CD14-positive monocyte (primary cell): ENCODE results near the gene CA14. TPM values are rescaled to one million over a fixed set of nuclear protein-coding genes. Genes with fewer than 3 reads are reported as not detected.
A peak's percentile ranks its signal among the peaks of the same experiment; 100 is the strongest.

ENCODE experiments used
- DNase-seq, 3 donors: peaks; one replicate each; pipeline ENCODE4 v3.0.0-alpha.2; 2011 to 2022
- H2AFZ ChIP-seq: 2 replicates; pipeline ENCODE4 v1.6.0; 2012; ENCODE audit warnings: mild to moderate bottlenecking, low read depth, low read length, inconsistent platforms; ENCODE audit not compliant: insufficient read depth, poor library complexity, severe bottlenecking
- H3K27ac ChIP-seq, 2 donors: 1 replicate in 1 of 2; 2 replicates in 1 of 2; pipeline ENCODE4 v1.5.1; 2012 to 2013; ENCODE audit warnings: low read length in 2 of 2, control low read depth in 1 of 2, inconsistent platforms in 1 of 2, low read depth in 1 of 2, mild to moderate bottlenecking in 1 of 2
- H3K27me3 ChIP-seq, 2 donors: one replicate each; pipeline versions ENCODE4 v1.6.0 to v1.6.1; 2011 to 2013; ENCODE audit warnings: low read length in 2 of 2; ENCODE audit not compliant: control insufficient read depth in 2 of 2, insufficient read depth in 2 of 2
- H3K36me3 ChIP-seq, 2 donors: replicated peaks in 1 of 2; 1 replicate in 1 of 2; 2 replicates in 1 of 2; pipeline versions ENCODE4 v1.5.1 to v1.6.1; 2012 to 2013; ENCODE audit warnings: low read length in 2 of 2, control low read depth in 1 of 2, inconsistent platforms in 1 of 2, mild to moderate bottlenecking in 1 of 2; ENCODE audit not compliant: insufficient read depth in 2 of 2, control insufficient read depth in 1 of 2
- H3K4me1 ChIP-seq, 2 donors: 1 replicate in 1 of 2; 2 replicates in 1 of 2; pipeline versions ENCODE4 v1.5.1 to v1.6.1; 2012 to 2013; ENCODE audit warnings: low read length in 2 of 2, control low read depth in 1 of 2, inconsistent platforms in 1 of 2, mild to moderate bottlenecking in 1 of 2, moderate library complexity in 1 of 2; ENCODE audit not compliant: insufficient read depth in 2 of 2, control insufficient read depth in 1 of 2
- H3K4me2 ChIP-seq: replicated peaks from 2 replicates; pipeline ENCODE3; 2012; ENCODE audit warnings: low read length, moderate library complexity, mild to moderate bottlenecking; ENCODE audit not compliant: poor library complexity, severe bottlenecking; ENCODE audit errors: extremely low read depth
- H3K4me3 ChIP-seq, 3 experiments: fragments of 200-600 bp in 1 of 3; sonication (generic) in 1 of 3; replicated peaks in 1 of 3; 1 replicate in 2 of 3; 2 replicates in 1 of 3; pipeline ENCODE4 v1.5.1; 2011 to 2013; ENCODE audit warnings: low read length in 3 of 3, mild to moderate bottlenecking in 3 of 3, control low read depth in 2 of 3, low read depth in 2 of 3, inconsistent platforms in 1 of 3, moderate library complexity in 1 of 3
- H3K79me2 ChIP-seq: 2 replicates; pipeline ENCODE4 v1.6.0; 2012; ENCODE audit warnings: mild to moderate bottlenecking, control low read depth, inconsistent platforms, low read length, moderate library complexity; ENCODE audit not compliant: insufficient read depth
- H3K9ac ChIP-seq: 2 replicates; pipeline ENCODE4 v1.6.0; 2017; ENCODE audit warnings: low read length, mild to moderate bottlenecking; ENCODE audit not compliant: insufficient read depth, poor library complexity, severe bottlenecking
- H3K9me3 ChIP-seq, 2 donors: replicated peaks in 1 of 2; 1 replicate in 1 of 2; 2 replicates in 1 of 2; pipeline versions ENCODE4 v1.5.1 to v1.6.1; 2012 to 2013; ENCODE audit warnings: low read length in 2 of 2, control low read depth in 1 of 2; ENCODE audit not compliant: control insufficient read depth in 1 of 2, insufficient read depth in 1 of 2
- H4K20me1 ChIP-seq: 2 replicates; pipeline ENCODE4 v1.6.0; 2012; ENCODE audit warnings: mild to moderate bottlenecking, low read length, control low read depth, moderate library complexity; ENCODE audit not compliant: insufficient read depth
- H3K27ac Mint-ChIP-seq, 7 donors: one replicate each; pipeline ENCODE4 v1.8.0; 2020; ENCODE audit warnings: mild to moderate bottlenecking in 7 of 7, mixed read lengths in 7 of 7, moderate library complexity in 6 of 7, inconsistent platforms in 2 of 7
- H3K27me3 Mint-ChIP-seq, 3 donors: one replicate each; pipeline ENCODE4 v1.8.0; 2021 to 2022; ENCODE audit warnings: low read depth in 3 of 3, mild to moderate bottlenecking in 3 of 3, mixed read lengths in 3 of 3, moderate library complexity in 3 of 3, inconsistent platforms in 1 of 3
- H3K36me3 Mint-ChIP-seq, 2 donors: one replicate each; pipeline ENCODE4 v1.8.0; 2020; ENCODE audit warnings: mixed read lengths in 2 of 2, inconsistent platforms in 1 of 2, mild to moderate bottlenecking in 1 of 2
- H3K4me1 Mint-ChIP-seq: one replicate; pipeline ENCODE4 v1.8.0; 2020; ENCODE audit warnings: mild to moderate bottlenecking, mixed read lengths
- H3K4me3 Mint-ChIP-seq, 2 donors: one replicate each; pipeline ENCODE4 v1.8.0; 2020; ENCODE audit warnings: mild to moderate bottlenecking in 2 of 2, mixed read lengths in 2 of 2, moderate library complexity in 1 of 2
- H3K9me3 Mint-ChIP-seq, 7 donors: one replicate each; pipeline ENCODE4 v1.8.0; 2020 to 2022; ENCODE audit warnings: mixed read lengths in 7 of 7, mild to moderate bottlenecking in 6 of 7, moderate library complexity in 6 of 7, inconsistent platforms in 2 of 7
- CTCF ChIP-seq: fragments of 200-600 bp; IDR thresholded peaks from one replicate; pipeline ENCODE4 v1.8.0; 2022; ENCODE audit warnings: antibody characterized with exemption, mild to moderate bottlenecking
- WGBS: methylation state at CpG from one replicate; pipeline ENCODE4 v1.1.5; 2013; ENCODE audit warnings: missing lambda C conversion rate; ENCODE audit not compliant: insufficient coverage; 5-methylcytosine and 5-hydroxymethylcytosine counted together
- intact Hi-C, 2 donors: fragments of 100-400 bp; cut with micrococcal nuclease; formaldehyde crosslinking; loops; one replicate each; pipeline versions ENCODE4 v1.15.0 to v1.15.1; 2023
- polyA plus RNA-seq, 3 donors: library from polyadenylated mRNA; depleted of rRNA in 1 of 3; unstranded in 2 of 3; stranded (reverse) in 1 of 3; fragments of 300-500 nt in 2 of 3; fragments of >200 nt in 1 of 3; fragmentation: Illumina TruSeq in 2 of 3; gene quantifications; 1 replicate in 2 of 3; 2 replicates in 1 of 3; pipeline ENCODE4 v1.2.3, GENCODE V29; 2012 to 2021

Gene CA14
- polyA plus RNA-seq, 3 donors = not detected

GRCh38 chr1:150281758-150282557 lies 24.4 kb downstream of the CA14 start, which contains the start of gene CIART:
CIART (plus strand) TSS chr1:150282554; CDS start chr1:150283268, 714 bp downstream.
- H2AFZ ChIP-seq = peak within 1 kb of the TSS; percentile 87
- no peaks in the 10 kb centered on the region for H4K20me1 ChIP-seq
- peaks cover 8 to 9% of the 10 kb centered on the region in 2 donors for H3K9me3 ChIP-seq
- peak within 1 kb of the TSS; percentile 95 to 97 for H3K4me3 Mint-ChIP-seq
- peaks cover 19% of the 10 kb centered on the region in 2 donors for H3K4me1 ChIP-seq
- H3K36me3 ChIP-seq = no peaks in the 10 kb centered on the region
- peak; percentile 67 to 85 (median 73) for DNase-seq
- peak within 1 kb of the TSS; percentile 32 to 78 (median 49) for H3K4me3 ChIP-seq
- peak within 1 kb of the TSS; percentile 10 for H3K9ac ChIP-seq
- H3K4me1 Mint-ChIP-seq = peaks cover 17% of the 10 kb centered on the region
- no peaks in the 10 kb centered on the region for H3K79me2 ChIP-seq
- peaks cover 35 to 47% (median 46%) of the 10 kb centered on the region in 3 donors for H3K27me3 Mint-ChIP-seq
- peaks cover 5 to 13% (median 8%) of the 10 kb centered on the region in 7 donors for H3K9me3 Mint-ChIP-seq
- 1% methylated on average over 30 of the region's 46 CpGs for WGBS
- H3K27me3 ChIP-seq = peaks cover 18 to 42% of the 10 kb centered on the region in 2 donors
- peak within 1 kb of the TSS in 5 of 7 donors; percentile 51 to 81 (median 63) for H3K27ac Mint-ChIP-seq
- no peak for TF ChIP-seq CTCF
- intact Hi-C loops = loop anchor here in 1 of 2 donors (2.0 kb wide), 1 partner anchor 25 kb away; the partner anchor contains the start of gene CA14
- H3K36me3 Mint-ChIP-seq = peaks cover 8 to 14% of the 10 kb centered on the region in 2 donors
- H3K4me2 ChIP-seq = peak within 1 kb of the TSS; percentile 81
- no peak within 1 kb of the TSS for H3K27ac ChIP-seq

GRCh38 chr1:150282558-150282958 lies 25.0 kb downstream of the CA14 start:
- Histone ChIP-seq H3K9ac (no peak overlapping the region), H3K4me3 (peak overlapping the region in 1 of 3 experiments; percentile 78), H3K27ac (no peak overlapping the region), H3K27me3 (peaks cover 18 to 42% of the 10 kb centered on the region in 2 donors), H3K4me2 (peak overlapping the region; percentile 81), H3K36me3 (no peaks in the 10 kb centered on the region), H3K4me1 (peaks cover 19% of the 10 kb centered on the region in 2 donors), H2AFZ (peak overlapping the region; percentile 87), H3K79me2 (no peaks in the 10 kb centered on the region), H4K20me1 (no peaks in the 10 kb centered on the region), H3K9me3 (peaks cover 8 to 9% of the 10 kb centered on the region in 2 donors)
- 9% methylated on average over 20 of the region's 21 CpGs for WGBS
- intact Hi-C loops = no loop called here
- Mint-ChIP-seq H3K9me3 (peaks cover 5 to 13% (median 8%) of the 10 kb centered on the region in 7 donors), H3K4me1 (peaks cover 17% of the 10 kb centered on the region), H3K27me3 (peaks cover 39 to 48% (median 47%) of the 10 kb centered on the region in 3 donors), H3K4me3 (peak overlapping the region; percentile 49 to 97), H3K27ac (peak overlapping the region in 4 of 7 donors; percentile 14 to 57 (median 34)), H3K36me3 (peaks cover 8 to 14% of the 10 kb centered on the region in 2 donors)
- TF ChIP-seq CTCF = no peak
- DNase-seq = no peak
